GM19438 (cell line): ENCODE data around the gene TMEM9.

ENCODE experiments used
- ATAC-seq: cut with Tn5 transposase; IDR thresholded peaks from one replicate; pipeline ENCODE4 v1.9.1; 2021; ENCODE audit warnings: low read depth; ENCODE audit not compliant: unreplicated experiment

TMEM9 gene

GRCh38 chr1:201088395-201088794 is 65.9 kb downstream of the TMEM9 start:
- ATAC-seq = no peak

- no peak for ATAC-seq
These were observed 68.2 kb downstream of the TMEM9 start for GRCh38 chr1:201085902-201086735.
